Activated T-helper 2 cell treated with anti-CD3 and anti-CD28 coated beads, Interferon-gamma antibody, Interleukin-2, Interleukin-4, amounts not matched to agents 10 μg/mL and 5 μg/mL and 100 μg/mL, durations not matched to agents 14 hours and 24 hours and 36 hours (primary cell): ENCODE measurements around the gene ALKBH6. TPM values are rescaled to one million over a fixed set of nuclear protein-coding genes. Genes with fewer than 3 reads are reported as not detected.

Experiments
- total RNA-seq: library from RNA; stranded (reverse); gene quantifications from 2 replicates; pipeline ENCODE4 v1.2.3, GENCODE V29; 2022

The ALKBH6 gene
- total RNA-seq, 1 donor from 2014 or later, result 49.9 TPM

Other genes with a start within 250 kb of the ALKBH6 start
- 29.1 and 33.0 TPM in 2 replicates for gene ARHGAP33, start 238.6 kb downstream of the ALKBH6 start, total RNA-seq
- gene PRODH2, start 201.4 kb downstream of the ALKBH6 start, total RNA-seq, result not detected in 2 replicates
- 0.05 TPM in 1 of 2 replicates, not detected in the other for gene NPHS1, start 161.7 kb downstream of the ALKBH6 start, total RNA-seq
- 0.18 and 0.39 TPM in 2 replicates for gene KIRREL2, start 157.3 kb downstream of the ALKBH6 start, total RNA-seq
- 1.2 and 1.4 TPM in 2 replicates for gene APLP1, start 145.6 kb downstream of the ALKBH6 start, total RNA-seq
- 109 and 117 TPM in 2 replicates for gene NFKBID, start 113.7 kb downstream of the ALKBH6 start, total RNA-seq
- gene HCST, start 111.7 kb downstream of the ALKBH6 start, total RNA-seq, result 53.9 and 57.2 TPM in 2 replicates
- gene TYROBP, start 105.9 kb downstream of the ALKBH6 start, total RNA-seq, result 0.39 TPM in 1 of 2 replicates, not detected in the other
- 10.7 and 10.8 TPM in 2 replicates for gene LRFN3, start 77.8 kb downstream of the ALKBH6 start, total RNA-seq
- 20.0 and 20.8 TPM in 2 replicates for gene SDHAF1, start 19.0 kb downstream of the ALKBH6 start, total RNA-seq
- gene SYNE4, start 5.4 kb downstream of the ALKBH6 start, total RNA-seq, result 1.9 and 2.6 TPM in 2 replicates
- 1.9 and 2.4 TPM in 2 replicates for gene CLIP3, start 18.7 kb upstream of the ALKBH6 start, total RNA-seq
- 1.8 and 2.2 TPM in 2 replicates for gene THAP8, start 40.1 kb upstream of the ALKBH6 start, total RNA-seq
- gene WDR62, start 40.7 kb upstream of the ALKBH6 start, total RNA-seq, result 22.3 and 22.5 TPM in 2 replicates
- not detected in 2 replicates for gene OVOL3, start 96.9 kb upstream of the ALKBH6 start, total RNA-seq
- gene POLR2I, start 100.7 kb upstream of the ALKBH6 start, total RNA-seq, result 68.9 and 75.3 TPM in 2 replicates
- gene TBCB, start 101.3 kb upstream of the ALKBH6 start, total RNA-seq, result 143 and 147 TPM in 2 replicates
- gene CAPNS1, start 125.9 kb upstream of the ALKBH6 start, total RNA-seq, result 424 and 431 TPM in 2 replicates
- gene COX7A1, start 138.2 kb upstream of the ALKBH6 start, total RNA-seq, result not detected in 2 replicates
- gene ZNF565, start 200.5 kb upstream of the ALKBH6 start, total RNA-seq, result 1.5 and 2.4 TPM in 2 replicates
- gene ZNF146, start 200.9 kb upstream of the ALKBH6 start, total RNA-seq, result 82.3 and 86.4 TPM in 2 replicates